ENCODE data around the gene CARF.
"Not testable (repeated sequence)": the region's sequence is repeated elsewhere in the genome, so short reads cannot be mapped to it uniquely, and the experiment has no call there.

The CARF gene

GRCh38 chr2:202941771-202942170 is 29.7 kb downstream of the CARF start:
- DNase-seq = no peak

DNA sequence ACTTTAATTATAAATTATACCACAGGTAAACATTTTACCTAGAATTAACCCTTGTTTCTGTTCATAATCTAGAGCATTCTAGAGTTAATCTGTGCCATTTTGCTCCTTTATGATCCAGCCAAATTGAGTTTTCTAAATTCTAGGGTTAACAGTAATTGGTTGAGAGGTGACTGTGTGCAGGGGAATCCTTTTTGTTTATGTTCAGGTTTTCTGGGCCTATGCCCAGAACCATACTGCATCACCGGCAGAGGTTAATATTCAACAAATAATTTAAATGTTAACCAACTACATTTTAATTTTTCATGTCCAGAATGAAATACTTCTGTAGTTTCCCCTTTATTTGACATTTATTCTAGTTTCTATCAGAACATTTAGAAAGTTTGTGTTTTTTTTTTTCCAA is 32.3 kb downstream of the CARF start:
- DNase-seq = no peak

DNA sequence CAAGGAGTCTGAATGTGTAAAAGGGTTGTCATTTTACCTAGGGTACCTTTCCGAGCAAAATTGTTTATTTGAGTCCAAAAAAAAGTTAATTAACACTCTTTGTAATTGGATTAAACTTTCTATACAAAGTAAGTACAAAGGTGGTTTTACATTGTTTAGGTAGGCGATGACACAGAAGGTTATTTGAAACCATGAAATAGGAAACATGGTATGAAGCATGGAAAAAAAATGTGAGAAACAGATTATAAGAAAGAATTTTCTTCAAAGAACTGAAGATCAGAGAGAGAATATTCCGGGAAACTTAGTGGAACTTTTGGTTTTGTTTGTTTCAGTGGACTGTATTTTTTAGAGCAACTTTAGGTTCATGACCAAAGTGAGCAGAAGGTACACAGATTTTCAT is 32.7 kb downstream of the CARF start:
- DNase-seq = no peak

DNA sequence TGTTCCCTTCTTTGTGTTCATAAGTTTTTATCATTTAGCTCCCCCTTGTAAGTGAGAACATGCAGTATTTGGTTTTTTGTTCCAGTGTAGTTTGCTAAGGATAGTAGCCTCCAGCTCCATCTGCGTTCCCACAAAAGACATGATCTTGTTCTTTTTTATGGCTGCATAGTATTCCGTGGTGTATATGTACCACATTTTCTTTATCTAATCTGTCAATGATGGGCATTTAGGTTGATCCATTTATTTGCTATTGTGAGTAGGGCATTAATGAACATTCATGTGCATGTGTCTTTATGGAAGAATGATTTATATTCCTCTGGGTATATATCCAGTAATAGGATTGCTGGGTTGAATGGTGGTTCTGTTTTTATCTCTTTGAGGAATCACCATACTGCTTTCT is 33.4 kb downstream of the CARF start:
- DNase-seq = no peak

DNA sequence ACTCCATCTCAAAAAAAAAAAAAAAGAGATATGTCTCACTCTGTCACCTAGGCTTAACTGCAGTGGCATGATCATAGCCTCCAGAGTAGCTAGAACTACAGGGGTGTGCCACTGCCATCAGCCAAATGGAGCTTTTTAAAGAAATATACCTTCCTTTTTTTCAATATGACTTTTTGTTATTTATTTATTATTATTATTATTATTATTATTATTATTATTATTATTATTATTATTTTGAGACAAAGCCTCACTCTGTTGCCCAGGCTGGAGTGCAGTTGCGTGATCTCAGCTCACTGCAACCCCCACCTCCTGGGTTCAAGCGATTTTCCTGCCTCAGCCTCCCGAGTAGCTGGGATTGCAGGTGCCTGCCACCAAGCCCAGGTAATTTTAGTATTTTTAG is 37.3 kb downstream of the CARF start:
- not testable (repeated sequence) for DNase-seq

- no peak for DNase-seq
These were observed 38.5 kb downstream of the CARF start for GRCh38 chr2:202950592-202950991.

- DNase-seq = no peak
These were observed 48.4 kb downstream of the CARF start for GRCh38 chr2:202960524-202960923.

DNA sequence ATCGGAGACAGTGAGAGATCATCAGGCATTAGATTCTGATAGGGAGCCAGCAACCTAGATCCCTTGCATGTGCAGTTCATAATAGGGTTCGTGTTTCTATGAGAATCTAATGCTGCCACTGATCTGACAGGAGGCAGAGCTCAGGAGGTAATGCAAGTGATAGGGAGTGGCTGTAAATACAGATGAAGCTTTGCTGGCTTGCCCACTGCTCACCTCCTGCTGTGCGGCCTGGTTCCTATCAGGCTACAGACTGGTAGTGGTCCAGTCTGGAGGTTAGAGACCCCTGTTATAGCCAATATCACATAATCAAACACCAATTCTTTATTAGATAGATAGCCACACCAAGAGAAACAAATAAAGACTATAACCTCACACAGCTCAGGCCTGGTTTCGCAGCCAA is 51.6 kb downstream of the CARF start:
- DNase-seq = no peak

DNA sequence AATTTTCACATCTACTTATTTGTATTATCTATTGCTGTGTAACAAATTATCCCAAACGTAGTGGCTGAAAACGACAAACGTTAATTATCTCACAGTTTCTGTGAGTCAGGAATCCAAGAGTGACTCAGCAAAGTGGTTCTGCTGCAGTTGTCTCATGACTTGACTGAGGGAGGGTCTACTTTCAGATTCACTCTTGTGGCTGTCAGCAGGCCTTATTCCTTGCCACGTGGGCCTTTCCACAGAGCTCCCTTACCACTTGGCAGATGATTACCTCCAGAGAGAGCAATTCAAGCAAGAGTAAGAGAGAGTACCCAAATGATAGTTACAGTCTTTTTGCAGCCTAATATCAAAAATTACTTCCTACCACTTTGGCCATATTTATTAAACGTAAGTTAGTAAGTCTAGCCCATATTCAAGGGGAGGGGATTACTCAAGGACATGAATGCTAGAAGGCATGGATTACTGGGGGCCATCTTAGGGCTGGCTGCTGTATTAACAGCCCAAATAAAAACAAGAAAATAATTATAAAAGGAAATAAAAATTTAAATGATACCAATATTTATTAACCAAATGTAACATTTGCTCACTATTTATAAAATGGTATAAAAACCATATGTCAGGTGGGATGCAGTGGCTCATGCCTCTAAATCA is 53.9 kb downstream of the CARF start:
- DNase-seq = no peak

DNA sequence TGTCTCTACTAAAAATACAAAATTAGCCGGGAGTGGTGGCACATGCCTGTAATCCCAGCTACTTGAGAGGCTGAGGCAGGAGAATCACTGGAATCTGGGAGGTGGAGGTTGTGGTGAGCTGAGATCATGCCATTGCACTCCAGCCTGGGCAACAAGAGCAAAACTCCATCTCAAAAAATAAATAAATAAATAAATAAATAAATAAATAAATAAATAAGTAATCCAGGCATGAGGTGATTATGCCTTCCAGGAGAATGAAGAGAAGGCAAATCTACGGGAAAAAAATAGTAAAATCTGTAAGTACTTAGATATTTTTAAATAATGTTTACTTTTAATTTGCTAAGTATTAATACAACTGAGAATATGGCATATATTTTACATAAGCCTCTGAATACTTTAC is 57.3 kb downstream of the CARF start:
- not testable (repeated sequence) for DNase-seq

- no peak for DNase-seq
These were observed 64.7 kb downstream of the CARF start for GRCh38 chr2:202976809-202977208.

DNA sequence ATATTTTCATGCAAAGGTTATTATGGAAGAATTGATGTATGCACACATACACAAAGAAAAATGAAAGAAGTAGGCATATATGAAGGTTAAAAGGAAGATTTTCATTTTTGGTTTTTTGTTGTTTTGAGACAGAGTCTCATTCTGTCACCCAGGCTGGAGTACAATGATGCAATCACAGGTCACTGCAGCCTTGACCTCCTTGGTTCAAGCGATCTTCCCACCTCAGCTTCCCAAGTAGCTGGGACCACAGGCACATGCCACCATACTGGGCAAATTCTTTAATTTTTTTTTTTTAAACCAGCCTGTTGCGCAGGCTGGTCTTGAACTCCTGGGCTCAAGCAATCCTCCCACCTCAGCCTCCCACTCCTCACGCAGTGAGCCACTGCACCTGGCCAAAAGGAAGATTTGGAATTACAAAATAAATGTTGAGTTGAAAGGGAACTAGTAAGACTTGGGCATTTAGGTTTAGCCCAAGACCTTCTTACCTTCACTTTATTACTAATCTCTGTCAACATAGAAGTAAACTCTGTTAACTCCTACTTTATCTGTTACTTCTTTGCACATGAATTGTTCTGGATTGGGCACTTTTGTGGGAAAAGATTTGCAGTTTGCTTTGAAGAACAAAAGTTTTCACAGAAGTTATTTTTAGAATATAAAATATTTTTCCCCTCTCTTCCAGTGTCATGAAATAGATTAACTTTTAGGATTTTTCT is 70.9 kb downstream of the CARF start:
- no peak for DNase-seq

DNA sequence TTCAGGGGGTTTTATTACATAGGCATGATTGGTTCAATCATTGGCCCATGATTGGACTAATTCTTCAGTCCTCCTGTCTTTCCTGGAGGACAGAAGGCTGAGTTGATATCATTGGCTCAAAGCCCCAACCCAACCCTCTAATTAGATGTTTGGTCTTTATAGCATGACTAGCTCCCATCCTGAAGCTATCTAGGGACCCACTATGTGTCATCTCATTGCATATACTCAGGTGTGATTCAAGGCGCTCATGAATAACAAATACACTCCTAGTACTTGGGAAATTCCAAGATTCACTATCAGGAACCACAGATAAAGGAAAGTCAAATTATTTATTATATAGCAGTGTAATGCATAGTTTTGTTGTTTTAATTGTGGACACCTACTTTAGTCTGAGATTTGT is 77.7 kb downstream of the CARF start:
- DNase-seq = no peak

GRCh38 chr2:202990501-202990900 is 78.4 kb downstream of the CARF start:
- no peak for DNase-seq

GRCh38 chr2:202997113-202997512 is 85.0 kb downstream of the CARF start:
- DNase-seq = not testable (repeated sequence)

DNA sequence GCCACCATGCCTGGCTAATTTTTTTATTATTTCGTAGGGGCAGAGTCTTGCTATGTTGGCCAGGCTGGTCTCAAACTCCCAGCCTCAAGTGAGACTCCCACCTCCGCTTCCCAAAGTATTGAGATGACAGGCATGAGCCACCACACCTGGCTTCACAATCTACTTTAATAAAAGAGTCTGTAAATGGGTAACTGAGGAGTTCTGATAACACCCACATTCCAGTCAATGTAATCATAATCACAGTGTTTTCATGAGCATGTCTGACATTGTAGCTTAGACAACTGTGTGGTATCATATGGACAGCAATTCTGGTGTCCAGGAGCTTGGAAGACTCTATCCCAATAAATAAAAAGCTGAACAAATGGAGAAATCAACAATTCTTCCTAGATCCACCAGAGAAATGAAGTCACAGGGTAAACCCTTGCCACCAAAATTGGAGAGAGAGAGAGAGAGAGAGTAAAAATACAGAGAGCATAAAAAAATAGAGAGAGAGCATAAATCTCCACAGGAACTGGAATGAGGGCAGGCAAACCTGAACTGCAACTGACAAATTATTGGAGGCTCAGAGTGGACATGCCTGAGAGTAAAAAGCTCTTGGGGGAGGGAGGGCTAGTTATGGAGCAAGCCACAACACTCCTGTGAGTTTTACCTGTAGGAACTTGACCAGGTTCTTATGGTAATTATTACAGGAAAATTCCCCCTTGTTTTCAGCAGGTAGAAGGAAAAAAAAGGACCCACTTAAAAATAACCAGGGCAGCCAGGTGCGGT is 90.2 kb downstream of the CARF start:
- DNase-seq = no peak

- DNase-seq = no peak
These were observed 91.6 kb downstream of the CARF start for GRCh38 chr2:203003716-203004115.

DNA sequence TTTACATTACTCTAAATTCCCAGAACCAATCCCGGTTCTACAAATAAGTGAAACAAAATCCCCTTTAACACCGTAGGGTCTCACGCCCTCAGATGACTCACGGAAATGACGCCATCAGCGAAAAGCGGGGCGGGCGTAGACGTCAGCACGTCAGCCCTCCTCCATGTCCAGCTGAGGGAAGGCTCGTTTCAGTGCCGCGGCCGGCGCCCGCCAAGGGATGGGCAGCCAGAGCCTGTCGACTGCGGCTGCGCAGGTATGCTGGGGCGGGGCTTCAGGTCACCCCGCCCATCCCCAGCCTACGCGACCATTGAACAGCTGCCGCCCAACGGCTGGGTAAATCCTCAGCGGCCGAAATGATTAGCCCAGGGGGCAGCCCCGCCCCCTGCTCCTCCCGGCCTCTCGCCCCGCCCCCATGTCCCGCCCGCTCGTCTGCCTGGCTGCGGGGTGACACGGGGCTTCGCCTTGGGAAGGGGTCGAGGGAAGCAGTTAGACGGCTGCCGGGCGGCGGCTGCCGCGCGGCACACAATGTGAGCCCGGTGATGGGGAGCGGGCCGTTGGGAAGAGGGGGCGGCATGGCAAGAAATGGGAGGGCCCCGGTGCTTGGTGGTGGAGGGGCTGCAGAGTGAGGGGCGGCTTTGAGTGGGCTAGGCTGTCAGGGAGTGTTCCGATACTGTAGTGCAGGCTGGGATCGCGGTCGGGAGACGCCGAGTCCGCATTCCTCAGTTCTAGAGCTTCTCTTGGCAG is 102.6 kb downstream of the CARF start, which contains the start of gene NBEAL1:
NBEAL1 (plus strand) TSS at position 420 of the 744 bp plus-strand sequence. CDS start 1,510 bp downstream, outside the sequence.
- peak; percentile 95 for DNase-seq

DNA sequence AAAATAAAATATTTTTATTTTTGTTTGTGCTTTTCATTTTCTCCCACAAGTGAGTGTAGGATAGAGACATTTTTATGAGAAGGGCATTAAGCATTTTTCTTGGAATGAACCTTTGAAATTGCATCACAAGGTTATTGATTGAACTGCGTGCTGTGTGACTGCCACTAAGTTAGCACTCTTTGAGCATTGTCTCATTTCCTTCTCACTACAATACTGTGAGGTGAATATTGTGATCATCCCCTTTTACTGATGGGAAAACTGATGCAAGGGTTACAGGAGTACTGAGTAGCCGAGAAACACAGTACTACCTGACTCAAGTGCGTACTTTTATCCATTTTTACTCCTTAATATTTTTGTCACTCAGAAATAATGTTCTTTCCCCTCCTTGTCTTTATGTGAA is 104.6 kb downstream of the CARF start:
- no peak for DNase-seq

DNA sequence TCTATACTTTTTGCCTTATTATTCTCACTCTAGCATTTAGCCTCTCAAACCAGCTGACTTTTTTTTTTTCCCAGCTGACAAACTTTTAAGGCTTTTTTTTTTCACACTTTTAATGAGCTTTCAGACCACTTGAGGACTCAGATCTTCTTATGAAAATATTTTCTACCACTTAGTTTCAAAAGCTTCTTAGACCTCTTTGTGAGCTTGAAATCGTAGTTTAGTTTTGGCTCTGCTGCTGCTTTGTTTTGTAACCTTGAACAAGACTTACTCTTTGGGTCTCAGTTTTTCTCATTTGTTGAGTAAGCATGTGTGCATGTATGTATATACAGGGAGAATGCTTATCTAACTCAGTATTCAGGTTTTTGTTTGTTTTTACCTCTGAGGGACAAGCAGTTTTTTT is 106.1 kb downstream of the CARF start:
- DNase-seq = no peak

DNA sequence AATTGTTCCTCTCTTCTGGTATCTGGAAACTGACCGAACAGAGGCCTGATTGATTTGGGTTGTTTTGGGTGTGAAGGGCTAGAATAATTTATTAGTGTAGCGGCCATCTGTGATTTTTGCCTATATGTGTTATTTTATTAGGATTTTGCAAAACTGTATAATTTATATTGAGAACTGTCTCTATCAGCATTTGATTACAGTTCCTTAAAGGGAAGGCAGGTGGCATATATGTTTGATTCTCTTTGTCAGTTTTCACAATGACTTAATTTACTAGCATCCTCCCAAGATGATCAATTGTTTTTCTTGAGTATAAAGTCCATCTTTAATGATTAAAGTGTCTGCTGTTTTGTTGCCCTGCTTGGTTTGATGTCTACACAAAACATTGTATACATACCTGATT is 107.1 kb downstream of the CARF start:
- no peak for DNase-seq

DNA sequence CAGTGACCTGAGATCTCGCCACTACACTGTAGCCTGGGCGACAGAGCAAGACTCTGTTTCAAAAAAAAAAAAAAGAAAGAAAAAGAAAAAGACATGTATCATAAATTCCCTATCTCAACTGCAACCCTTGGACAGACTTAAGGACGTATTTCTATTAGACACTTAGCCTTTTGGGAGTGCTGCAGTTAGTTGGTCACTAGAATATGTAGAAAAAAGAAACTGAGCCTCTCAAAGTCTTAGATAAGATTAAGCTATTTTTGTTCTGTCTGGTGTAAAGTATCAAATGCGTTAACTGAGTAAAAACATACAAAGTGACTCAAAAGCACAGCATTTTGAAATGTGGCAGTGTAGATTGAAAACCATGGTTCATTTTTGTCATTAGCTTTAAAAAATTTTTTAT is 109.9 kb downstream of the CARF start:
- DNase-seq = no peak

- DNase-seq = no peak
These were observed 110.7 kb downstream of the CARF start for GRCh38 chr2:203022751-203023150.

Data from NCI-H446 treated with DMSO at 0.1 percent for 48 hours (cell line).